ENCODE results near the gene FGF11. TPM values are rescaled to one million over a fixed set of nuclear protein-coding genes. Genes with fewer than 3 reads are reported as not detected.

FGF11 gene
- total RNA-seq, 1 donor from 2014 or later: 1.0 TPM

DNA sequence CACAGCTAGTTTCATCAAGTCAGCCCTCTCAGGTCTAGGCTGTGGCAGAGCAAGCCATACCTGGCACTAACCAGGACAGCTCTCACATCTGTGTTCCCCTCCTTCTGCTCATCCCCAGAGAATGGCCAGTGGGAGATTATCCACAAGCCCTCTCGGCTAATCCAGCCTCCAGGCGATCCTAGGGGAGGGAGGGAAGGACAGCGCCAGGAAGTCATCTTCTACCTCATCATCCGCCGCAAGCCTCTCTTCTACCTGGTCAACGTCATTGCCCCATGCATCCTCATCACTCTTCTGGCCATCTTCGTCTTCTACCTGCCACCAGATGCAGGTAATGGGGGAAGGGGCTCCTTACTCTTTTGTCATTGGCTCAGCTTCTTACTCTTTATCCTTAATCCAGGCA is 9.1 kb downstream of the FGF11 start:
- no peaks in the 10 kb centered on the region for H3K9me3 ChIP-seq (ENCODE audit: control insufficient read depth in 3 of 3, low read length in 3 of 3)
- no peak overlapping the region for H3K4me3 ChIP-seq (ENCODE audit: low read length in 3 of 3)
- H3K27me3 ChIP-seq (ENCODE audit: control insufficient read depth in 3 of 3, insufficient read depth in 3 of 3, low read length in 3 of 3): peaks cover 0 to 3% (median 0%) of the 10 kb centered on the region in 3 donors
- H3K4me1 ChIP-seq (ENCODE audit: control insufficient read depth in 3 of 3, insufficient read depth in 3 of 3, low read length in 3 of 3): peaks cover 24 to 27% (median 25%) of the 10 kb centered on the region in 3 donors
- H3K9ac ChIP-seq (ENCODE audit: low read depth in 1 of 3, low read length in 3 of 3): no peak overlapping the region
- peaks cover 14 to 29% (median 18%) of the 10 kb centered on the region in 3 donors for H3K36me3 ChIP-seq (ENCODE audit: control insufficient read depth in 3 of 3, insufficient read depth in 3 of 3, low read length in 3 of 3)
- no peak overlapping the region for H3K27ac ChIP-seq (ENCODE audit: low read depth, low read length)

DNA sequence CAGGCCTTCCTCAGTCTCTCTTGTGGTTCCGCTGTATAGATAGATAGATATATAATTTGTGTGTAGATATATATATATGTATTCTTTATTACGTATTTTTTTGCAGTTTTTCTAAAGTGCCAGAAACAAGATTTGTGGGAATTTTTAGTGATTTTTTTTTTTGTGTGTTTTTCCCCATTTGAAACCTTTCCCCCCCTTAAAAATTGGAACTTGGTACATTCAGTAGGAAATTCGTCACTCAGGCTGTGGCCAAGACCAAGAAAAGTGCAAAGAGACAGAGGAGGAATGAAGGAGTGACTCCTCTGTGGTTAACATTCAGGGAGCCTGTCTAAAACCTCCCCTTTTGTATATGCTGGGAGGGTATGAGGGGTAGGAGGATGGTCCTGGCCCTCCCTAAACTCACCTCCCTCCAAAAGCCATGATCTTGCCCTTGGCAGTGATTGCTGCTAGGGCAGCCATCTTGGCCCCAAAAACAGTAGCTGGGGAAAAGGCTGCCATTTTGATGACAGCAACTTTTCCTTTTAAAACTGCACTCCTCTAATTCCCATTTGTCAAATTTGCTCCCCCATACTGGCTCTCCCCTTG is 20.7 kb downstream of the FGF11 start:
- Histone ChIP-seq H3K4me3 (ENCODE audit: low read length in 3 of 3) (no peak overlapping the region), H3K27ac (ENCODE audit: low read depth, low read length) (no peak overlapping the region), H3K9ac (ENCODE audit: low read depth in 1 of 3, low read length in 3 of 3) (no peak overlapping the region), H3K4me1 (ENCODE audit: control insufficient read depth in 3 of 3, insufficient read depth in 3 of 3, low read length in 3 of 3) (peaks cover 4 to 13% (median 7%) of the 10 kb centered on the region in 3 donors), H3K9me3 (ENCODE audit: control insufficient read depth in 3 of 3, low read length in 3 of 3) (no peaks in the 10 kb centered on the region), H3K36me3 (ENCODE audit: control insufficient read depth in 3 of 3, insufficient read depth in 3 of 3, low read length in 3 of 3) (peaks cover 25 to 29% (median 29%) of the 10 kb centered on the region in 3 donors), H3K27me3 (ENCODE audit: control insufficient read depth in 3 of 3, insufficient read depth in 3 of 3, low read length in 3 of 3) (no peaks in the 10 kb centered on the region)

DNA sequence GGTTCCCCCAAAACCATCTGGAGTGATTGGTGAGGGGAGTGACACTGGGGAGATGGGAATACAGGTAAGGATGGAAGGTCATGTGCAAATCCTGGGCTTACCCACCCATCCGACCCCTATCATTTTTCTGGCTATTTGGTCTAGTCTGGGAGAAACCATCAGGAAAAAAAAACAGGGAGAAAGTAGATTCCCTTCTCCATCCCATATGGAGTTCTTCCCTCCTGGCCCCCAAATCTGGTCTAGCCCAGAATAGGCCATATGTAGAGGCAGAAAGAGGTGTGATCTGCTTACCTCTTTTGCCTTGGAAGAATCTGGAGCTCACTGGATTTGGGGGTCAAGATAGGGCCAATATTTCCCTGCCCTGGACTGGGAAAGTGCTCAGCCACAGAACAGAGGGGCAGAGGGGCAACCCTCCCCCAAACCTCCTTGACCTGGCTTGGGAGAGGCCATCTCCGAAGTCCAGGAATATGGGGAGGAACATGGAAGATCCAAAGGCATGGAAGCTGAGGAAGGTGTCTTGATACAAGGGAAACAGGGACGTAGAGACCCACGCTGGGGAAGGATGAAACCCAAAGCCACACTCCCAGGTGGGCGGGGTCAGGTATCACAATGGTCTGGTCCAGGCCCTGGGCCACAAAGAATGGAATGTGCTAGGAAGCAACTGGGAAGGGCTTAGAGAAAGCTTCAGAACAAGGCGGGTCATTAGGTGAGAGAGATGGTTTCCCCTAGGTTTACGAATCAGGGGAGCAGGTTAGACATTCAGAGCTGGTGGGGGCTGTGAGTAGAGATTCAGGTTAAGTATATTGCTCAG is 21.7 kb downstream of the FGF11 start:
- Histone ChIP-seq H3K9me3 (ENCODE audit: control insufficient read depth in 3 of 3, low read length in 3 of 3) (no peaks in the 10 kb centered on the region), H3K4me3 (ENCODE audit: low read length in 3 of 3) (no peak overlapping the region), H3K36me3 (ENCODE audit: control insufficient read depth in 3 of 3, insufficient read depth in 3 of 3, low read length in 3 of 3) (peaks cover 28 to 31% (median 28%) of the 10 kb centered on the region in 3 donors), H3K27me3 (ENCODE audit: control insufficient read depth in 3 of 3, insufficient read depth in 3 of 3, low read length in 3 of 3) (no peaks in the 10 kb centered on the region), H3K27ac (ENCODE audit: low read depth, low read length) (no peak overlapping the region), H3K4me1 (ENCODE audit: control insufficient read depth in 3 of 3, insufficient read depth in 3 of 3, low read length in 3 of 3) (peaks cover 5 to 11% (median 5%) of the 10 kb centered on the region in 3 donors), H3K9ac (ENCODE audit: low read depth in 1 of 3, low read length in 3 of 3) (no peak overlapping the region)

GRCh38 chr17:7462474-7463371 is 23.4 kb downstream of the FGF11 start:
- Histone ChIP-seq H3K27me3 (ENCODE audit: control insufficient read depth in 3 of 3, insufficient read depth in 3 of 3, low read length in 3 of 3) (no peaks in the 10 kb centered on the region), H3K9me3 (ENCODE audit: control insufficient read depth in 3 of 3, low read length in 3 of 3) (no peaks in the 10 kb centered on the region), H3K36me3 (ENCODE audit: control insufficient read depth in 3 of 3, insufficient read depth in 3 of 3, low read length in 3 of 3) (peaks cover 23 to 28% (median 26%) of the 10 kb centered on the region in 3 donors), H3K4me3 (ENCODE audit: low read length in 3 of 3) (no peak overlapping the region), H3K4me1 (ENCODE audit: control insufficient read depth in 3 of 3, insufficient read depth in 3 of 3, low read length in 3 of 3) (peaks cover 17 to 21% (median 21%) of the 10 kb centered on the region in 3 donors), H3K27ac (ENCODE audit: low read depth, low read length) (no peak overlapping the region), H3K9ac (ENCODE audit: low read depth in 1 of 3, low read length in 3 of 3) (no peak overlapping the region)

- Histone ChIP-seq H3K4me3 (ENCODE audit: low read length in 3 of 3) (no peak overlapping the region), H3K27ac (ENCODE audit: low read depth, low read length) (no peak overlapping the region), H3K9ac (ENCODE audit: low read depth in 1 of 3, low read length in 3 of 3) (no peak overlapping the region), H3K36me3 (ENCODE audit: control insufficient read depth in 3 of 3, insufficient read depth in 3 of 3, low read length in 3 of 3) (peaks cover 23 to 29% (median 25%) of the 10 kb centered on the region in 3 donors), H3K9me3 (ENCODE audit: control insufficient read depth in 3 of 3, low read length in 3 of 3) (no peaks in the 10 kb centered on the region), H3K4me1 (ENCODE audit: control insufficient read depth in 3 of 3, insufficient read depth in 3 of 3, low read length in 3 of 3) (peaks cover 18 to 24% (median 21%) of the 10 kb centered on the region in 3 donors), H3K27me3 (ENCODE audit: control insufficient read depth in 3 of 3, insufficient read depth in 3 of 3, low read length in 3 of 3) (no peaks in the 10 kb centered on the region)
Observed at GRCh38 chr17:7463372-7463846, 24.1 kb downstream of the FGF11 start.

DNA sequence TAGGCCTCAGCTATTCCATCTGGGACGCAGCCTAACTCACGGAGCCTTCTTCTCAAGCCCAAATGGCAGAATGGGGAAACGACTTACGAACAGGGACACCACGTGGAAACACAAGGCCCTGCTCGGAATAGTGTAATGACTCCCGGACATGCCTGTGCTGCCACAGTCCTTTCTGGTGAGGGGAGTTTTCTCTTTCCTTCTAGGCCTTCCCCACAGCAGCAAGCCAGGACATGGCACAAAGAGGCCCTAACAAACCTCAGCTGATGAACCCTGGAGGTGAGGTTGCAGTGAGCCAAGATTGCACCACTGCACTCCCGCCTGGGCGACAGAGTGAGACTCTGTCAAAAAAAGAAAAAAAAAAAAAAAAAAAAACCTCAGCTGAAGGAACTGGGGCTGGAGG is 24.8 kb downstream of the FGF11 start:
- no peak overlapping the region for H3K27ac ChIP-seq (ENCODE audit: low read depth, low read length)
- no peak overlapping the region for H3K9ac ChIP-seq (ENCODE audit: low read depth in 1 of 3, low read length in 3 of 3)
- no peak overlapping the region for H3K4me3 ChIP-seq (ENCODE audit: low read length in 3 of 3)
- H3K27me3 ChIP-seq (ENCODE audit: control insufficient read depth in 3 of 3, insufficient read depth in 3 of 3, low read length in 3 of 3): no peaks in the 10 kb centered on the region
- H3K4me1 ChIP-seq (ENCODE audit: control insufficient read depth in 3 of 3, insufficient read depth in 3 of 3, low read length in 3 of 3): peaks cover 18 to 24% (median 21%) of the 10 kb centered on the region in 3 donors
- H3K36me3 ChIP-seq (ENCODE audit: control insufficient read depth in 3 of 3, insufficient read depth in 3 of 3, low read length in 3 of 3): peaks cover 23 to 31% (median 25%) of the 10 kb centered on the region in 3 donors
- no peaks in the 10 kb centered on the region for H3K9me3 ChIP-seq (ENCODE audit: control insufficient read depth in 3 of 3, low read length in 3 of 3)

DNA sequence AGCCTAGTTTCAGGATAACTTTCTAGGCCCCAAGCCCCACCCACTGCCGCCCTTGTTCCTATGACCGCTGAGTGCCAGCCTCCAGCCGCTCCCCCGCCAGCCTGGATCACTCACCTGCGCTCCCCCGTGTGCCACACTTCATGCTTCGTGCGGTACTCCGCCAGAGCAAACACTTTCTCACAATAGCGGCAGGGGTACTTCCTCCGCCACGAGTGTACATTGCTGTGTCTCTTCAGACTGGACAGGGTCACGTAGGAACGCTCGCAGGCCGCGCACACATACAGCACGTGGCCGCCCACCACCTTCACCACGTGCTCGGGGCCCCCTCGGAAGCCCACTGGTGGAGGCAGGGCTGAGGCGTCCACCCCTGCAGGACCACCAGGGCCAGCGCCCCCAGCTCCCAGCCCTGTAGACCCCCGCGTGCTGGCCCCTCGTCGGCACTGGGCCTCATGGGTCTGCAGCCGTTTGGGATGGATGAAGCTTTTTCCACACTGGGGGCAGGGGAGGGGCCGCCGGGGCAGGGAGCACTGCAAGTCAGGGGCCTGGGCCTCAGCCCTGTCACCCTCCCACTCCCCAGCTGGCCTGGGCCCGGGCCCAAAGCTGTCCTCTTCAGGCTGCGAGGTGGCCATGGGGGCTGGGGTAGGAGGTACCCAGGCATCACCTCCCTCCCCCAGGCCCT is 26.4 kb downstream of the FGF11 start:
- Histone ChIP-seq H3K4me3 (ENCODE audit: low read length in 3 of 3) (no peak overlapping the region), H3K27me3 (ENCODE audit: control insufficient read depth in 3 of 3, insufficient read depth in 3 of 3, low read length in 3 of 3) (no peaks in the 10 kb centered on the region), H3K9ac (ENCODE audit: low read depth in 1 of 3, low read length in 3 of 3) (peak overlapping the region in 1 of 3 donors; percentile 69), H3K27ac (ENCODE audit: low read depth, low read length) (peak overlapping the region; percentile 77), H3K9me3 (ENCODE audit: control insufficient read depth in 3 of 3, low read length in 3 of 3) (no peaks in the 10 kb centered on the region), H3K36me3 (ENCODE audit: control insufficient read depth in 3 of 3, insufficient read depth in 3 of 3, low read length in 3 of 3) (peaks cover 23 to 31% (median 25%) of the 10 kb centered on the region in 3 donors), H3K4me1 (ENCODE audit: control insufficient read depth in 3 of 3, insufficient read depth in 3 of 3, low read length in 3 of 3) (peaks cover 21 to 25% (median 24%) of the 10 kb centered on the region in 3 donors)

DNA sequence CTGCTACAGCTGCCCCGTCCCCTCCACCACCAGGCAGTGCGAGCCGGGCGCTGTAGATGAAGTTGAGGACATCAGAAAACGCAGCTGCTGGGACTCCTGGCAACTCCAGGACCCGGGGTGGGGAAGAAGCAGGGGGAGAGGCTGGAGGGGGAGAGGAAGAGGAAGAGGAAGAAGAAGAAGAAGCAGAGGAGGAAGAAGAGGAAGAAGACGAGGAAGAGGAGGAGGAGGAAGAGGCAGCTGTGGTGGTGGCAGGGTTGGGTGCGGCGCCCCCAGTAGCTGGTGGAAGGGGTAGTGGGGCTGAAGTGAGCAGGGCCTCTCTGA is 27.0 kb downstream of the FGF11 start:
- peak overlapping the region; percentile 77 for H3K27ac ChIP-seq (ENCODE audit: low read depth, low read length)
- H3K36me3 ChIP-seq (ENCODE audit: control insufficient read depth in 3 of 3, insufficient read depth in 3 of 3, low read length in 3 of 3): peaks cover 23 to 31% (median 25%) of the 10 kb centered on the region in 3 donors
- H3K9me3 ChIP-seq (ENCODE audit: control insufficient read depth in 3 of 3, low read length in 3 of 3): no peaks in the 10 kb centered on the region
- no peak overlapping the region for H3K4me3 ChIP-seq (ENCODE audit: low read length in 3 of 3)
- peak overlapping the region; percentile 43 to 69 (median 45) for H3K9ac ChIP-seq (ENCODE audit: low read depth in 1 of 3, low read length in 3 of 3)
- H3K4me1 ChIP-seq (ENCODE audit: control insufficient read depth in 3 of 3, insufficient read depth in 3 of 3, low read length in 3 of 3): peaks cover 22 to 26% (median 25%) of the 10 kb centered on the region in 3 donors
- H3K27me3 ChIP-seq (ENCODE audit: control insufficient read depth in 3 of 3, insufficient read depth in 3 of 3, low read length in 3 of 3): no peaks in the 10 kb centered on the region

GRCh38 chr17:7466639-7467341 is 27.5 kb downstream of the FGF11 start:
- Histone ChIP-seq H3K36me3 (ENCODE audit: control insufficient read depth in 3 of 3, insufficient read depth in 3 of 3, low read length in 3 of 3) (peaks cover 23 to 31% (median 25%) of the 10 kb centered on the region in 3 donors), H3K9me3 (ENCODE audit: control insufficient read depth in 3 of 3, low read length in 3 of 3) (no peaks in the 10 kb centered on the region), H3K27me3 (ENCODE audit: control insufficient read depth in 3 of 3, insufficient read depth in 3 of 3, low read length in 3 of 3) (no peaks in the 10 kb centered on the region), H3K27ac (ENCODE audit: low read depth, low read length) (peak overlapping the region; percentile 77), H3K9ac (ENCODE audit: low read depth in 1 of 3, low read length in 3 of 3) (peak overlapping the region; percentile 43 to 69 (median 45)), H3K4me1 (ENCODE audit: control insufficient read depth in 3 of 3, insufficient read depth in 3 of 3, low read length in 3 of 3) (peaks cover 22 to 29% (median 27%) of the 10 kb centered on the region in 3 donors), H3K4me3 (ENCODE audit: low read length in 3 of 3) (no peak overlapping the region)

Measured in skeletal muscle tissue (tissue), 4 donors.